Gastroesophageal sphincter (tissue), 4 donors: ENCODE results near the gene RASGEF1C. TPM values are rescaled to one million over a fixed set of nuclear protein-coding genes. Genes with fewer than 3 reads are reported as not detected.

Experiments used
- ATAC-seq: fragments of 150-250 bp; one replicate; pipeline ENCODE4 v1.9.1; 2016; ENCODE audit warnings: mild to moderate bottlenecking, moderate library complexity
- H3K27ac ChIP-seq, 4 donors: fragments of 200-600 bp; sonication (generic) in 3 of 4; 1 replicate in 3 of 4; 2 replicates in 1 of 4; pipeline ENCODE4 v1.5.1; 2016 to 2019
- H3K27me3 ChIP-seq: fragments of 200-600 bp; sonication (generic); one replicate; pipeline ENCODE4 v1.5.1; 2019
- H3K36me3 ChIP-seq, 2 donors: fragments of 200-600 bp; sonication (generic); one replicate each; pipeline ENCODE4 v1.5.1; 2019; ENCODE audit warnings: control low read depth in 1 of 2
- H3K4me1 ChIP-seq, 3 donors: fragments of 200-600 bp; sonication (generic); 1 replicate in 2 of 3; 2 replicates in 1 of 3; pipeline ENCODE4 v1.5.1; 2016 to 2019; ENCODE audit warnings: control low read depth in 2 of 3
- H3K4me3 ChIP-seq, 2 donors: fragments of 200-600 bp; sonication (generic); one replicate each; pipeline ENCODE4 v1.5.1; 2019; ENCODE audit warnings: mild to moderate bottlenecking in 1 of 2, moderate library complexity in 1 of 2
- H3K9me3 ChIP-seq, 3 donors: fragments of 200-600 bp; sonication (generic); one replicate each; pipeline ENCODE4 v1.5.1; 2017 to 2019; ENCODE audit warnings: control low read depth in 2 of 3
- EP300 ChIP-seq: sonication (generic); formaldehyde crosslinking; IDR thresholded peaks from one replicate; pipeline ENCODE4 v1.6.1; 2017; ENCODE audit warnings: antibody characterized with exemption, mild to moderate bottlenecking
- POLR2A ChIP-seq, 2 donors: fragments of 450-650 bp; IDR thresholded peaks; one replicate each; pipeline ENCODE4 v1.6.1; 2017; ENCODE audit warnings: antibody characterized with exemption in 2 of 2, mild to moderate bottlenecking in 2 of 2, moderate library complexity in 1 of 2
- POLR2AphosphoS5 ChIP-seq: sonication (generic); formaldehyde crosslinking; IDR thresholded peaks from one replicate; pipeline ENCODE4 v1.6.1; 2017; ENCODE audit warnings: antibody characterized with exemption
- WGBS, 2 donors: methylation state at CpG; one replicate each; pipeline ENCODE4 v1.1.5; 2018; ENCODE audit warnings: low coverage in 1 of 2; 5-methylcytosine and 5-hydroxymethylcytosine counted together
- total RNA-seq, 4 donors: library from RNA; depleted of rRNA; stranded (reverse); fragments of >200 nt; gene quantifications; one replicate each; pipeline ENCODE4 v1.1.0, GENCODE V29; 2016
- TF ChIP-seq, protein P1 (sequence below), 4 experiments: fragments of 200-600 bp in 2 of 4; fragments of 450-650 bp in 2 of 4; sonication (generic) in 1 of 4; IDR thresholded peaks; one replicate each; pipeline ENCODE4 v1.5.1; 2017 to 2019; ENCODE audit warnings: antibody characterized with exemption in 4 of 4, mild to moderate bottlenecking in 2 of 4, moderate library complexity in 2 of 4

RASGEF1C gene
- total RNA-seq, 4 donors from 2014 or later = 0.81 to 8.4 (median 2.0) TPM

DNA sequence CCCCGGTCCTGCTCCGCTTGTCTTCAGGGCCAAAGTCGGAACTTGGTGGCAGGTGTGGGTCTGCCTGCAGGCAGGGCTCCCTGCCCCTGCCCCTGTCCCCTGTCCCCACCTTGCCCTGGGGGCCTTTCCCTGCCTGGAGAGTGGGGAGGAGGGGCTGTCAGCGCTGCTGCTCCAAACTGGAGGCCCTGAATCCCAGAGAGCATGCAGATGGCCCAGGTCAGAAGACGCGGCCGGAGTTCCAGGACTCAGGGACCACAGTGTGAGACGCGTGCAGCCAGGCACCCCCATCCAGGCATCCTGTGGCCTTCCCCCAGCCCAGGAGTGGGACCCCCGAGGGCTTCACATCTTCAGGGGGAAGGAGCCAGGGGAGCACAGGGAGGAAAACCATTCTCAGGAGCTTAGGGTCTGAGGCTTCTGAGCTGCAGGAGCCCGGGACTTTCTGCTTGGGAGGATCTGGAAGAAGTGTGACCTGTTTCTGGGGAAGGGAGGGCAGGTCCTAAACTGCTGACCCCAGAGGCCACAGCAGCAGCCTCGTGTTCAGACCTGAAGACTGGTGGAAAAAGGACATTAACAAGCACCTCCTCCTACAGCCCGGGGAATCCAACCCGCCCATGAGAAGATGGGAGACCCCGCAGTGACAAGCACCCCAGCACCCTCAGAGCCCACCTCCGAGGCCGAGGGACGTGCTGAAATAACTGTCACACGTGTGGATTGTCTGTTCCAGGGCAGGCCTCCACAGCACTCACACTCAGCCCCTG, 38.0 kb downstream of the RASGEF1C start:
- H3K36me3 ChIP-seq = no peaks in the 10 kb centered on the region
- no peaks in the 10 kb centered on the region for H3K9me3 ChIP-seq
- 67 to 80% methylated on average over 3 to 9 of the region's 19 CpGs for WGBS, 2 donors
- H3K4me1 ChIP-seq = peaks cover 0 to 28% (median 0%) of the 10 kb centered on the region in 3 donors
- ATAC-seq = no peak
- peaks cover 40% of the 10 kb centered on the region for H3K27me3 ChIP-seq
- H3K27ac ChIP-seq = peak overlapping the region in 3 of 4 donors; percentile 60 to 68 (median 63)
- TF ChIP-seq POLR2AphosphoS5 (no peak), POLR2A (IDR thresholded peaks at IDR 0.05) (no peak), EP300 (no peak)
- TF ChIP-seq, protein P1, sequence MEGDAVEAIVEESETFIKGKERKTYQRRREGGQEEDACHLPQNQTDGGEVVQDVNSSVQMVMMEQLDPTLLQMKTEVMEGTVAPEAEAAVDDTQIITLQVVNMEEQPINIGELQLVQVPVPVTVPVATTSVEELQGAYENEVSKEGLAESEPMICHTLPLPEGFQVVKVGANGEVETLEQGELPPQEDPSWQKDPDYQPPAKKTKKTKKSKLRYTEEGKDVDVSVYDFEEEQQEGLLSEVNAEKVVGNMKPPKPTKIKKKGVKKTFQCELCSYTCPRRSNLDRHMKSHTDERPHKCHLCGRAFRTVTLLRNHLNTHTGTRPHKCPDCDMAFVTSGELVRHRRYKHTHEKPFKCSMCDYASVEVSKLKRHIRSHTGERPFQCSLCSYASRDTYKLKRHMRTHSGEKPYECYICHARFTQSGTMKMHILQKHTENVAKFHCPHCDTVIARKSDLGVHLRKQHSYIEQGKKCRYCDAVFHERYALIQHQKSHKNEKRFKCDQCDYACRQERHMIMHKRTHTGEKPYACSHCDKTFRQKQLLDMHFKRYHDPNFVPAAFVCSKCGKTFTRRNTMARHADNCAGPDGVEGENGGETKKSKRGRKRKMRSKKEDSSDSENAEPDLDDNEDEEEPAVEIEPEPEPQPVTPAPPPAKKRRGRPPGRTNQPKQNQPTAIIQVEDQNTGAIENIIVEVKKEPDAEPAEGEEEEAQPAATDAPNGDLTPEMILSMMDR (IDR thresholded peaks at IDR 0.05) = no peak
- H3K4me3 ChIP-seq = no peak overlapping the region

DNA sequence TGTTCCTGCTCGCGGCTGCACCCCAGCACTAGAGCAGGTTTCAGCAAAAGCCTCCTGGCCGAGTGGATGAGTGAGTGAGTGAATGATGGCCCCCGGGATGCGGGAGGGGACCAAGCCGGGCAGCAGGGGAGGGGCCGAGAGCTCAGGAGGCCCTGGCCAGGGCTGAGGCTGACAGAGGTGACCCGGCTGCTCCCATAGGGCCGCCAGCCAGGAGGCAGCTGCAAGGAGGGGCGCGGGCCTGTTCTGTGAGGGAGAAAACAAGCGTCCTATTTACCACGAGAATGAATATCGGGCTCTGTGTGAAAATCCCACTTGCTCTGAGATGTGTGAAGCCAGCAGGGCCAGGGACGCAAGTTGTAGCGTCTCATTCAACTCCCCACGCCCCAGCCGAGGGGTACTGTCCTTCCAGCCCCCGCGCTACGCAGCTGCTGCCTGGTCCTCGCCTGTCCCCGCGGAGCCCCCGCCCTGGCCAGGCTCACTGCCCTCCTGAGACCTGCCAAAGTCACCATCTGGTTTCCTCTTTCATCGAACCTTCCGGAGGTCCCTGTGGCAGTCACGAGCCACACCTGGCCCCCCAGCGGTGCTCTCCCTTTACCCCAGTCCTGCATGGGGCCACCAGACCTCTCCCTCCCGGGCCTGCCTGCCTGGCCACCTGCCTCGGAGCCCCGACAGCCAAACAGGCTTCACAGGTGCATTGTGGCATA, 38.8 kb downstream of the RASGEF1C start:
- peaks cover 40% of the 10 kb centered on the region for H3K27me3 ChIP-seq
- WGBS, 2 donors = 49 to 57% methylated on average over 12 of the region's 32 CpGs
- peak overlapping the region in 3 of 4 donors; percentile 60 to 68 (median 63) for H3K27ac ChIP-seq
- no peaks in the 10 kb centered on the region for H3K9me3 ChIP-seq
- H3K4me3 ChIP-seq = peak overlapping the region in 1 of 2 donors; percentile 8
- peak; percentile 41 for ATAC-seq
- no peaks in the 10 kb centered on the region for H3K36me3 ChIP-seq
- no peak for TF ChIP-seq EP300
- TF ChIP-seq POLR2AphosphoS5 = no peak
- TF ChIP-seq POLR2A (IDR thresholded peaks at IDR 0.05) = no peak
- TF ChIP-seq, protein P1 (IDR thresholded peaks at IDR 0.05) = no peak
- peaks cover 0 to 28% (median 0%) of the 10 kb centered on the region in 3 donors for H3K4me1 ChIP-seq

DNA sequence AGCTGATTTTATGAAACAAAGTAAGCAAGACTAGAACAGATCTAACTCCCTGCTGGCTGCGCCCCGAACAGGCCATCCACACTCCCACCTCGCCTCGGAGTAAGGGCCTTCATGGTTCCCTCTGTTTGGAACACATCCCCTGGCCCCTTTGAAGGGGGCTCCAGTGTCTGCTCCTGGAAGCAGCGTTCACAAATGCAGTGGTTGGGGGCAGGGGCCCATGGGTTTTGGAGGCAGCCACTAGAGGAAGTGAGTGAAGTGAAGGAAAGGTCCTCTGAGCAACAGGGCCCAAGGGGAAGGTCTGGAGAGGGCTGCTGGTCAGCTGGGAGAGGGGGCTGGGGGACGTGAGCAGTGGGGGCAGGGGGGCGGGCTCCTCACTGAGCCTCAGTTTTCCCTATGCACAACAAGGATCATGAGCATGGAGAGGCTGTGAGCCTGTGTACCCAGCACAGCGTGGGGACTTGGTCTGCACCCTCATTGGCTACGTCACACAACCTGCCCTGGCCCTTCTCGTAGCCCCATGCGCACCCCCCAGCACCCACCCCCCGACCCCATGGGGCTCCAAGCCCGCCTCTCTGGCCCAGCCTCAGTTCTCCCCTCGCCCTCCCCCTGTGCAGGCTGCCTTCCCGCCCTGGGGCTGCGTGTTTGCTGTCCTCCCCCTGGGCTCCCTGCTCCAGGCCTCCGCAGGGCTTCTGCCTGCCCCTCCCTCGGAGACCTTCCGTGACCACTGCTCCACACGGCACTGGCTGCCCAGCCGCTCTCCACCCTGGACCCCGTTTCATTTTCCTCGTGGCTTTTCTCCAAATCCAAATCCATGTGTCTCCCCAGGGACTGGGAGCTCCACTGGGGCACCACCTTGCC, 39.5 kb downstream of the RASGEF1C start:
- 32% methylated on average over 10 of the region's 23 CpGs; no CpG with 5 or more reads in 1 of the 2 donors for WGBS, 2 donors
- H3K4me3 ChIP-seq = peak overlapping the region in 1 of 2 donors; percentile 8

DNA sequence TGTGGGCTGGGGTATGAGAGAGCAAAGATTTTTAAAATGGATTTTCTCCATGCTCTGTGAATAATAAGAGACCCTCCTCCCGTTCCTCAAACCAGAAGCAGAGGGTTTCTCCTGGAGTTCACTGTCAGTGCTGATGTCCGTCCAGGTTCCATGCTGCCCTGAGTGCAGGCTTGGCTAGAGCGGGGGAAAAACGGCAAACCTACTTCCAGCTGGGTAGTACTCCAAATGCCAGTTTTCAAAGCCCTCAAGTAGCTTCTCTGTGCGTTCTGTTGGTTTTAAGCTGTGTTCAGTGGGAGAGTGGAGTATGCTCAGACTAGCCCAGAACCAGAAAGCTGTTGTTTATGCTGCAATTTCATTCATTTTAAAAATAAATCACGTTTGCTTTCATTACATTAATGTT, 40.3 kb downstream of the RASGEF1C start:
- Histone ChIP-seq H3K9me3 (peaks cover 0 to 8% (median 0%) of the 10 kb centered on the region in 3 donors), H3K4me1 (peaks cover 0 to 28% (median 0%) of the 10 kb centered on the region in 3 donors), H3K4me3 (no peak overlapping the region), H3K27me3 (peaks cover 40% of the 10 kb centered on the region), H3K27ac (peak overlapping the region in 2 of 4 donors; percentile 6 to 12), H3K36me3 (no peaks in the 10 kb centered on the region)
- WGBS, 2 donors = 67 to 72% methylated on average over 1 to 6 of the region's 6 CpGs
- ATAC-seq = no peak
- TF ChIP-seq, protein P1 (IDR thresholded peaks at IDR 0.05) = no peak
- no peak for TF ChIP-seq POLR2AphosphoS5
- TF ChIP-seq EP300 = no peak
- no peak for TF ChIP-seq POLR2A (IDR thresholded peaks at IDR 0.05)

More for the DNA sequence above, 39.5 kb downstream of the RASGEF1C start:
- H3K9me3 ChIP-seq = peaks cover 0 to under 1% (median 0%) of the 10 kb centered on the region in 3 donors
- TF ChIP-seq EP300 = no peak
- no peak for TF ChIP-seq POLR2A (IDR thresholded peaks at IDR 0.05)
- TF ChIP-seq, protein P1 (IDR thresholded peaks at IDR 0.05) = no peak
- TF ChIP-seq POLR2AphosphoS5 = no peak
- peaks cover 40% of the 10 kb centered on the region for H3K27me3 ChIP-seq
- H3K36me3 ChIP-seq = no peaks in the 10 kb centered on the region
- H3K4me1 ChIP-seq = peaks cover 0 to 28% (median 0%) of the 10 kb centered on the region in 3 donors
- H3K27ac ChIP-seq = peak overlapping the region in 3 of 4 donors; percentile 41 to 60 (median 53)
- peak; percentile 20 for ATAC-seq
